Activated CD8-positive, alpha-beta memory T cell treated with anti-CD3 and anti-CD28 coated beads, Interleukin-2, amount 50 U/mL, for 4 hours (primary cell): ENCODE results near the gene NFAT5.
"Not testable (repeated sequence)": the region's sequence is repeated elsewhere in the genome, so short reads cannot be mapped to it uniquely, and the experiment has no call there.

Experiments used
- DNase-seq: peaks from one replicate; pipeline ENCODE4 v3.0.0-alpha.2; 2020

Gene NFAT5

GRCh38 chr16:69555867-69556266 lies 9.9 kb upstream of the NFAT5 start:
- DNase-seq, result no peak

- DNase-seq, result no peak
Measured at GRCh38 chr16:69559164-69559563, 6.6 kb upstream of the NFAT5 start.

GRCh38 chr16:69561367-69561766 lies 4.4 kb upstream of the NFAT5 start:
- not testable (repeated sequence) for DNase-seq

- DNase-seq, result no peak
Measured at GRCh38 chr16:69561901-69562300, 3.9 kb upstream of the NFAT5 start.

- no peak for DNase-seq
Measured at GRCh38 chr16:69562813-69563212, 3.0 kb upstream of the NFAT5 start.

GRCh38 chr16:69563605-69564580 lies 1.9 kb upstream of the NFAT5 start:
- DNase-seq, result peak; percentile 52

- no peak for DNase-seq
Measured at GRCh38 chr16:69564845-69565670, 708 bp upstream of the NFAT5 start.

GRCh38 chr16:69566240-69566980 lies 644 bp downstream of the NFAT5 start:
- peak; percentile 29 for DNase-seq

GRCh38 chr16:69566981-69567680 lies 1.4 kb downstream of the NFAT5 start:
- DNase-seq, result no peak

- DNase-seq, result no peak
Measured at GRCh38 chr16:69568676-69569075, 2.9 kb downstream of the NFAT5 start.

GRCh38 chr16:69578771-69579170 lies 13.0 kb downstream of the NFAT5 start:
- DNase-seq, result not testable (repeated sequence)

- no peak for DNase-seq
Measured at GRCh38 chr16:69579783-69580481, 14.2 kb downstream of the NFAT5 start.

GRCh38 chr16:69581297-69581696 lies 15.5 kb downstream of the NFAT5 start:
- DNase-seq, result no peak

- not testable (repeated sequence) for DNase-seq
Measured at GRCh38 chr16:69584493-69584892, 18.7 kb downstream of the NFAT5 start.

GRCh38 chr16:69589434-69590269 lies 23.9 kb downstream of the NFAT5 start:
- DNase-seq, result no peak

GRCh38 chr16:69590590-69590989 lies 24.8 kb downstream of the NFAT5 start:
- DNase-seq, result no peak

GRCh38 chr16:69593751-69594255 lies 28.0 kb downstream of the NFAT5 start:
- DNase-seq, result no peak

GRCh38 chr16:69595127-69596036 lies 29.6 kb downstream of the NFAT5 start:
- DNase-seq, result no peak

- DNase-seq, result no peak
Measured at GRCh38 chr16:69596801-69597200, 31.0 kb downstream of the NFAT5 start.
